ENCODE results near the gene LACTB. TPM values are rescaled to one million over a fixed set of nuclear protein-coding genes. Genes with fewer than 3 reads are reported as not detected.

The LACTB gene
- polyA plus RNA-seq, 1 donor from 2014 or later, result 24.3 TPM

DNA sequence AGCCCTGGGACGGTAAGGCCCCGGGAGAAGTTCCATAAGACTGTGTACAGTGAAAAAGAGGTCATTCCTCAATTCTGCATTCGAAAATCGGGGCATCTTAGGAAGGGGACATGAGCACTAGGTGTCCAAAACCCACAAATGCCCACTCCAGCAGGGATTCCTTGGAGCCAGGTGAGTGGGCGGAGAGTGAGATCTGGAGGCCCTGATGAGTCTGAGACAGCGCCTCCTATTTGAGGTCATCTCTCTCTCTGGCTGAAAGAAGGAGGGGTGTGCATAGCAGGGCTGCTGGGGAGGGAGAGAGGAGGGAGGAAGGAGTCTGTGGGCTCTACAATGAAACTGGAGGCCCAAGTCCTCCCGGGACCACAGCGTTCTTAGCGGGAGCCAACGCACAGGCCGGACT lies 38.1 kb upstream of the LACTB start:
- Histone ChIP-seq H3K9me2 (ENCODE audit: insufficient read depth, low read length) (no peaks in the 10 kb centered on the region), H3K4me2 (ENCODE audit: low read length) (no peak overlapping the region), H3K27me3 (ENCODE audit: insufficient read depth, low read depth, low read length) (no peaks in the 10 kb centered on the region), H3K9me3 (ENCODE audit: low read length) (no peaks in the 10 kb centered on the region), H4K20me1 (ENCODE audit: insufficient read depth) (no peaks in the 10 kb centered on the region), H3K27ac (ENCODE audit: low read length) (no peak overlapping the region), H3F3A (ENCODE audit: insufficient read depth, low read length, poor library complexity, severe bottlenecking) (no peaks in the 10 kb centered on the region), H3K79me2 (replicated peaks; ENCODE audit: insufficient read depth, low read length) (no peaks in the 10 kb centered on the region), H3K36me3 (ENCODE audit: insufficient read depth, low read length) (no peaks in the 10 kb centered on the region), H3K9ac (ENCODE audit: low read length) (no peak overlapping the region), H2AFZ (ENCODE audit: low read depth, low read length) (no peak overlapping the region), H3K4me3 (ENCODE audit: low read length) (no peak overlapping the region)
- TF ChIP-seq TAF1 (IDR thresholded peaks at IDR 0.05; ENCODE audit: low read depth) (no peak), SMC3 (conservative IDR thresholded peaks at IDR 0.05; ENCODE audit: poor library complexity) (no peak), MXI1 (conservative IDR thresholded peaks at IDR 0.05; ENCODE audit: poor library complexity, severe bottlenecking) (no peak), POLR2AphosphoS5 (IDR thresholded peaks at IDR 0.05) (no peak), EP300 (conservative IDR thresholded peaks at IDR 0.05; ENCODE audit: poor library complexity, severe bottlenecking) (no peak), RAD21 (conservative IDR thresholded peaks at IDR 0.05) (no peak)

DNA sequence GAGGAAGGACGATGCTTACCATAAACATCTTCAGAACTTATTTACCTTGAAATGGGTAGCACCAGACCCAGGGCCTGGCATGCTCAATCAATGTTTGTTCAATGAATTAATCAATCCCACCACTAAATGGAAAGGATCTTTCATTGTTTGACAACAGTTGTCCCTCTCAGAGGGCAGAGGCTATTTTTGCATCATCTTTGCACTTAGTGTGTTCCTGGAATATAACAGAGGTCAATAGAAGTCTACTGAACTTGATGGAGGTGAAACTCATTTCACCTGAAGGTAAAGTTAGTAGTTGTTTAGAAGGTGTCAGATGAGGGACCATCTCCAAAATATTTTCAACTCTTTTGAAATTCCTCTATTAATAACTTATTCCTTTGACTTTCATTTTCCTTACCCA lies 36.9 kb upstream of the LACTB start:
- Histone ChIP-seq H3K27me3 (ENCODE audit: insufficient read depth, low read depth, low read length) (no peaks in the 10 kb centered on the region), H3F3A (ENCODE audit: insufficient read depth, low read length, poor library complexity, severe bottlenecking) (no peaks in the 10 kb centered on the region), H3K79me2 (replicated peaks; ENCODE audit: insufficient read depth, low read length) (no peaks in the 10 kb centered on the region), H3K4me3 (ENCODE audit: low read length) (no peak overlapping the region), H3K9me3 (ENCODE audit: low read length) (no peaks in the 10 kb centered on the region), H3K27ac (ENCODE audit: low read length) (no peak overlapping the region), H3K9me2 (ENCODE audit: insufficient read depth, low read length) (no peaks in the 10 kb centered on the region), H3K36me3 (ENCODE audit: insufficient read depth, low read length) (no peaks in the 10 kb centered on the region), H4K20me1 (ENCODE audit: insufficient read depth) (no peaks in the 10 kb centered on the region), H3K4me2 (ENCODE audit: low read length) (no peak overlapping the region), H3K9ac (ENCODE audit: low read length) (no peak overlapping the region), H2AFZ (ENCODE audit: low read depth, low read length) (no peak overlapping the region)
- TF ChIP-seq, protein P1, sequence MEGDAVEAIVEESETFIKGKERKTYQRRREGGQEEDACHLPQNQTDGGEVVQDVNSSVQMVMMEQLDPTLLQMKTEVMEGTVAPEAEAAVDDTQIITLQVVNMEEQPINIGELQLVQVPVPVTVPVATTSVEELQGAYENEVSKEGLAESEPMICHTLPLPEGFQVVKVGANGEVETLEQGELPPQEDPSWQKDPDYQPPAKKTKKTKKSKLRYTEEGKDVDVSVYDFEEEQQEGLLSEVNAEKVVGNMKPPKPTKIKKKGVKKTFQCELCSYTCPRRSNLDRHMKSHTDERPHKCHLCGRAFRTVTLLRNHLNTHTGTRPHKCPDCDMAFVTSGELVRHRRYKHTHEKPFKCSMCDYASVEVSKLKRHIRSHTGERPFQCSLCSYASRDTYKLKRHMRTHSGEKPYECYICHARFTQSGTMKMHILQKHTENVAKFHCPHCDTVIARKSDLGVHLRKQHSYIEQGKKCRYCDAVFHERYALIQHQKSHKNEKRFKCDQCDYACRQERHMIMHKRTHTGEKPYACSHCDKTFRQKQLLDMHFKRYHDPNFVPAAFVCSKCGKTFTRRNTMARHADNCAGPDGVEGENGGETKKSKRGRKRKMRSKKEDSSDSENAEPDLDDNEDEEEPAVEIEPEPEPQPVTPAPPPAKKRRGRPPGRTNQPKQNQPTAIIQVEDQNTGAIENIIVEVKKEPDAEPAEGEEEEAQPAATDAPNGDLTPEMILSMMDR (IDR thresholded peaks at IDR 0.05; ENCODE audit: poor library complexity, severe bottlenecking), result no peak
- TF ChIP-seq EZH2 (IDR thresholded peaks at IDR 0.05; ENCODE audit: borderline replicate concordance, insufficient read depth, low read length, poor library complexity, severe bottlenecking) (no peak), POLR2AphosphoS5 (IDR thresholded peaks at IDR 0.05) (no peak), MXI1 (conservative IDR thresholded peaks at IDR 0.05; ENCODE audit: poor library complexity, severe bottlenecking) (no peak), SMC3 (conservative IDR thresholded peaks at IDR 0.05; ENCODE audit: poor library complexity) (no peak), RAD21 (conservative IDR thresholded peaks at IDR 0.05) (no peak), TAF1 (IDR thresholded peaks at IDR 0.05; ENCODE audit: low read depth) (no peak)

DNA sequence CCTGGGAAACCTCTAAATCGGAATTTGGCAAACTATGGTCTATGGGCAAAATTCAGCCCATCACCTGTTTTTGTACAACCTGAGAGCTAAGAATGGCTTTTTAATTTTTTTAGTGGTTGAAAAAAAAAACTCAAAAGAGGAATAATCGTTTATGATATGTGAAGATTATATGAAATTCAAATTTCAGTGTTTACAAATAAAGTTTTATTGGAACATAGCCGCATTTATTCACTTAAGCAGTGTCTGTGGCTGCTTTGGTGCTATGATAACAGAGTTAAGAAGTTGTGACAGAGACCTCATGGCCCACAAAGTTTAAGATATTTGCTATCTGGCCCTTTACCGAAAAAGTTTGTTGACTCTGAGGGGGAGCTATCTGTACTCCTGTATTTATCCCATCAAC lies 36.4 kb upstream of the LACTB start:
- no peaks in the 10 kb centered on the region for H3F3A ChIP-seq (ENCODE audit: insufficient read depth, low read length, poor library complexity, severe bottlenecking)
- no peak for TF ChIP-seq RAD21 (conservative IDR thresholded peaks at IDR 0.05)
- no peak for TF ChIP-seq POLR2AphosphoS5 (IDR thresholded peaks at IDR 0.05)
- TF ChIP-seq MXI1 (conservative IDR thresholded peaks at IDR 0.05; ENCODE audit: poor library complexity, severe bottlenecking), result no peak
- TF ChIP-seq, protein P1 (IDR thresholded peaks at IDR 0.05; ENCODE audit: poor library complexity, severe bottlenecking), result no peak
- TF ChIP-seq, protein P2, sequence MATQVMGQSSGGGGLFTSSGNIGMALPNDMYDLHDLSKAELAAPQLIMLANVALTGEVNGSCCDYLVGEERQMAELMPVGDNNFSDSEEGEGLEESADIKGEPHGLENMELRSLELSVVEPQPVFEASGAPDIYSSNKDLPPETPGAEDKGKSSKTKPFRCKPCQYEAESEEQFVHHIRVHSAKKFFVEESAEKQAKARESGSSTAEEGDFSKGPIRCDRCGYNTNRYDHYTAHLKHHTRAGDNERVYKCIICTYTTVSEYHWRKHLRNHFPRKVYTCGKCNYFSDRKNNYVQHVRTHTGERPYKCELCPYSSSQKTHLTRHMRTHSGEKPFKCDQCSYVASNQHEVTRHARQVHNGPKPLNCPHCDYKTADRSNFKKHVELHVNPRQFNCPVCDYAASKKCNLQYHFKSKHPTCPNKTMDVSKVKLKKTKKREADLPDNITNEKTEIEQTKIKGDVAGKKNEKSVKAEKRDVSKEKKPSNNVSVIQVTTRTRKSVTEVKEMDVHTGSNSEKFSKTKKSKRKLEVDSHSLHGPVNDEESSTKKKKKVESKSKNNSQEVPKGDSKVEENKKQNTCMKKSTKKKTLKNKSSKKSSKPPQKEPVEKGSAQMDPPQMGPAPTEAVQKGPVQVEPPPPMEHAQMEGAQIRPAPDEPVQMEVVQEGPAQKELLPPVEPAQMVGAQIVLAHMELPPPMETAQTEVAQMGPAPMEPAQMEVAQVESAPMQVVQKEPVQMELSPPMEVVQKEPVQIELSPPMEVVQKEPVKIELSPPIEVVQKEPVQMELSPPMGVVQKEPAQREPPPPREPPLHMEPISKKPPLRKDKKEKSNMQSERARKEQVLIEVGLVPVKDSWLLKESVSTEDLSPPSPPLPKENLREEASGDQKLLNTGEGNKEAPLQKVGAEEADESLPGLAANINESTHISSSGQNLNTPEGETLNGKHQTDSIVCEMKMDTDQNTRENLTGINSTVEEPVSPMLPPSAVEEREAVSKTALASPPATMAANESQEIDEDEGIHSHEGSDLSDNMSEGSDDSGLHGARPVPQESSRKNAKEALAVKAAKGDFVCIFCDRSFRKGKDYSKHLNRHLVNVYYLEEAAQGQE (IDR thresholded peaks at IDR 0.05; ENCODE audit: borderline replicate concordance), result no peak
- TF ChIP-seq EP300 (conservative IDR thresholded peaks at IDR 0.05; ENCODE audit: poor library complexity, severe bottlenecking), result no peak
- no peak for TF ChIP-seq TAF1 (IDR thresholded peaks at IDR 0.05; ENCODE audit: low read depth)
- TF ChIP-seq EZH2 (IDR thresholded peaks at IDR 0.05; ENCODE audit: borderline replicate concordance, insufficient read depth, low read length, poor library complexity, severe bottlenecking), result no peak
- no peak for TF ChIP-seq SMC3 (conservative IDR thresholded peaks at IDR 0.05; ENCODE audit: poor library complexity)
- no peaks in the 10 kb centered on the region for H3K9me3 ChIP-seq (ENCODE audit: low read length)
- no peaks in the 10 kb centered on the region for H3K9me2 ChIP-seq (ENCODE audit: insufficient read depth, low read length)
- H2AFZ ChIP-seq (ENCODE audit: low read depth, low read length), result no peak overlapping the region
- no peak overlapping the region for H3K27ac ChIP-seq (ENCODE audit: low read length)
- no peak overlapping the region for H3K9ac ChIP-seq (ENCODE audit: low read length)
- no peaks in the 10 kb centered on the region for H3K27me3 ChIP-seq (ENCODE audit: insufficient read depth, low read depth, low read length)
- H3K4me2 ChIP-seq (ENCODE audit: low read length), result no peak overlapping the region
- H3K36me3 ChIP-seq (ENCODE audit: insufficient read depth, low read length), result no peaks in the 10 kb centered on the region
- H3K79me2 ChIP-seq (replicated peaks; ENCODE audit: insufficient read depth, low read length), result no peaks in the 10 kb centered on the region
- H4K20me1 ChIP-seq (ENCODE audit: insufficient read depth), result no peaks in the 10 kb centered on the region
- no peak overlapping the region for H3K4me3 ChIP-seq (ENCODE audit: low read length)
